GM21717 (cell line): ENCODE data around the gene RASIP1.

ENCODE experiments used
- ATAC-seq: cut with Tn5 transposase; IDR thresholded peaks from one replicate; pipeline ENCODE4 v1.9.1; 2021; ENCODE audit warnings: mild to moderate bottlenecking, moderate library complexity; ENCODE audit not compliant: unreplicated experiment

The RASIP1 gene

DNA sequence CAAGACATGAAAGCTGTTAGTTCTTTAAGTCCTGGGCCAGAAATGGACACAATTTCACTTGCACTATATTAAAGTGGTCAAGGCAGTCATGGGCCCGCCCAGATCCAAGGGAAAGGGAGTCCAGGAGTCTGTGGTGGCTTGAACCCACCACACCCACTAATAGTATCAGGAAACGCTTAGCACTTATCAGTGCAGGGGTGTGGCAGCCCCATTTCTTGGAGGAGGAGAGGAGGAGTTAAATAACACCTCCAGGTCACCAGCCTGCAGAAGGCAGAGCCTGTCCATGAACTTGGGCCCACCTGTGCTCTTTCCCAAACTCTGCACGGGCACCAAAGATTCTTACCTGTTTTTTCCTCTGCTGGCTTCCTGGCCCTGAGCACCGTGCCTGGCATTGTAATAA, 62.2 kb downstream of the RASIP1 start:
- no peak for ATAC-seq

DNA sequence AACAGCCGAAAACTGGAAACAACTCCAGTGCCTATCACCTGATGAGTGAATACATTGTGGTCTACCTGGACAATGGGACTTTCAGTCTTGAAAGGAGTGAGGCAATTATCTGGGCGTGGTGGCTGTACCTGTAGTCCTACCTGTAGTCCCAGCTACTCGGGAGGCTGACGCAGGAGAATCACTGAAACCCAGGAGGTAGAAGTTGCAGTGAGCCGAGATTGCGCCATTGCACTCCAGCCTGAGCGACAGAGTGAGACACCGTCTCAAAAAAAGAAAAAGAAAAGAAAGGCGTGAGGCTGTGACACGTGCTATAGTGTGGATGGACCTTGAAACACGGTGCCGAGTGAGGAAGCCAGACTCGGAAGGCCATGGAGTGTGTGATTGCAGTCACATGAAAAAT, 63.5 kb downstream of the RASIP1 start:
- ATAC-seq: no peak

DNA sequence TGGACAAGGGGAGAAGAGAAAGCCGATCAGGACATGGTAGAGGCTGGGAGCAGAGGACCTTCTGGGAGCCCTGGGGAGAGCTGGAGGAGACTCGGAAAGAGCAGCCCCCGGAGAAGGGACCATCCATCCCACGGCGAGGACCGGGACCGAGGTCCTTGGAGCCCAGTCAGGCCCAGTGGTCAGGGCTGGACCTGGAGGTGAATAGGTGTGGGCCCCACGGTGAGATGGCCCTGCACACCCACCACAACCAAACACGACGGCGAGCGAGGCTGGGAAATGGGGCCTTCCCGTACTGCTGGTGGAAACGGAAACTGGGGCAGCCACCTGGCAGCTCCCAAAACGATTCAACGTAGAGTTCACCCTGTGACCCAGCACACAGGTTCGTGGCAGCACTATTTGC, 63.9 kb downstream of the RASIP1 start:
- no peak for ATAC-seq

GRCh38 chr19:48674921-48675824, 65.2 kb downstream of the RASIP1 start:
- no peak for ATAC-seq

GRCh38 chr19:48674216-48674809, 66.1 kb downstream of the RASIP1 start:
- no peak for ATAC-seq

- no peak for ATAC-seq
Observed at GRCh38 chr19:48673436-48674100, 66.8 kb downstream of the RASIP1 start.

DNA sequence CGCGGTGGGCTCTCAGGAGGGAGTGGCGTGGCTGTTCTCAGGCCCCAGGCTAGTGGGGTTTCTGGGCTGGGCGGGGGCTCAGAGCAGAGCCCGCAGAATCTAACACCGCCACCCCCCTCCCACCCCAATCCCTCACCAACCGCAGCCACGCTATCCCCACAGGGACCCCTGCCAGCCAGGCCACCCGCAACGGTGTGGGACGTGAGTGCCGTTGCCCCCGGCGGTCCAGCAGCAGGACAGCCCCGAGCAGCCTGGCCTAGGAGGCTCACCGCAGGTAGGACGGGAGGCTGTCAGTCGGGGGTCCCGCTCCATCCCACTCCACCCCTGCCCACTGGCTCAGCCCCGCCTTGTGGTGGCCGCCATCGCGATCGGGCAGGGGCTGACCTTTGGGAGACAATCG, 67.4 kb downstream of the RASIP1 start, which contains the start of gene NTN5:
NTN5 (minus strand) TSS at position 24 of the 400 bp plus-strand sequence. CDS start 2,031 bp downstream, outside the sequence.
- no peak for ATAC-seq

DNA sequence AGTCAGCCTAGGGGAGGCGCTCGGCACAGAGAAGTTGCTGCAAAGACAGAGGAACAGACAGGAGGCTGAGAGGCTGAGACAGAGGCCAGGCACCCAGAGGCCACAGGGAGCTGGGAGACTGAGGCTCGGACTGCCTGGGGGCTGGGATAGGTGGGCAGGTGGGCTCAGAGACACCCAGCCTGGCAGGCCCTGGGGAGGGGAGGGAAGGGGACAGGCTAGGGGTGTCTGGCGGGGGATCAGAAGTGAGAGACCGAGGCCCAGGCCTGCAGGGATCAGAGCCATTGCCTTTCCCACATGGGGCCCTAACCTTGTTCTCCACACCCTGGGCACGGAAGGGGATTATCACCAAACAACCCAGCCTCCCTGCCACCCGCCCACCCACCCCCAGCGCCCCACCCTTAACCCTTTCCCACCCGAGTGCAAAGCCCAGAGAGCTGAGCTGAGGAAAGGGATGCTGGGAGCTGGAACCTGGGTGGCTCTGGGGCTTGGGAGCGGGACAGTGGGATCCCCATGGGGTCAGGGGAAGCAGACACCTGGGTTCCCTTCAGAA, 68.9 kb downstream of the RASIP1 start:
- ATAC-seq: no peak

GRCh38 chr19:48670699-48671445, 69.5 kb downstream of the RASIP1 start:
- no peak for ATAC-seq
